ENCODE measurements around the gene ZNF19.

DNA sequence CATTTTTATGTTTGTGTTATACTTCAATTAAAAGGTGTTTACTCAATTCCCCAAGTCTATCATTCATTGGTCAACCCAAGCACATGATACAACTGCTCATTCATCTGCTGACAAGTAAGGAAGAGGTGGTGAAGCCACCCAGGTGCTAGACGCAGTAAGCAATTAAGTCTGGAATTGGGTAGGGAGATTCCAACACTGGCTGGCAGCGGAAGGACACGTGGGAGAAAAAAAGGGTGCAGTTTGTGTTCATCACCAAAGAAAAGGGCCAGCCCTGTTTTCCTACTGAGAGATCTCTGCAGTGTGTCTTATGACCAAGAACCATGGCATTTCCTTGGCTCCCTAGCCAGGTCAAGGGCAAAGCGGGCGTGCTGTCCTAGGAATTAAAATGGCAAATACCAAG is 15.2 kb downstream of the ZNF19 start:
- TF ChIP-seq, protein P1, sequence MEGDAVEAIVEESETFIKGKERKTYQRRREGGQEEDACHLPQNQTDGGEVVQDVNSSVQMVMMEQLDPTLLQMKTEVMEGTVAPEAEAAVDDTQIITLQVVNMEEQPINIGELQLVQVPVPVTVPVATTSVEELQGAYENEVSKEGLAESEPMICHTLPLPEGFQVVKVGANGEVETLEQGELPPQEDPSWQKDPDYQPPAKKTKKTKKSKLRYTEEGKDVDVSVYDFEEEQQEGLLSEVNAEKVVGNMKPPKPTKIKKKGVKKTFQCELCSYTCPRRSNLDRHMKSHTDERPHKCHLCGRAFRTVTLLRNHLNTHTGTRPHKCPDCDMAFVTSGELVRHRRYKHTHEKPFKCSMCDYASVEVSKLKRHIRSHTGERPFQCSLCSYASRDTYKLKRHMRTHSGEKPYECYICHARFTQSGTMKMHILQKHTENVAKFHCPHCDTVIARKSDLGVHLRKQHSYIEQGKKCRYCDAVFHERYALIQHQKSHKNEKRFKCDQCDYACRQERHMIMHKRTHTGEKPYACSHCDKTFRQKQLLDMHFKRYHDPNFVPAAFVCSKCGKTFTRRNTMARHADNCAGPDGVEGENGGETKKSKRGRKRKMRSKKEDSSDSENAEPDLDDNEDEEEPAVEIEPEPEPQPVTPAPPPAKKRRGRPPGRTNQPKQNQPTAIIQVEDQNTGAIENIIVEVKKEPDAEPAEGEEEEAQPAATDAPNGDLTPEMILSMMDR (IDR thresholded peaks at IDR 0.05): no peak
- TF ChIP-seq POLR2A (IDR thresholded peaks at IDR 0.05): no peak

All from esophagus squamous epithelium (tissue), 4 donors.